A549 treated with Hydrocortisone at 1 μM for 4 hours (cell line): Measurements from ENCODE around the gene SRP9. TPM values are rescaled to one million over a fixed set of nuclear protein-coding genes. Genes with fewer than 3 reads are reported as not detected.

ENCODE experiments used
- total RNA-seq: library from RNA; stranded (reverse); fragments of 200-300 nt; extraction: Qiagen RNA extraction; gene quantifications from 5 replicates; pipeline ENCODE4 v1.2.3, GENCODE V29; 2022

Gene SRP9, protein sequence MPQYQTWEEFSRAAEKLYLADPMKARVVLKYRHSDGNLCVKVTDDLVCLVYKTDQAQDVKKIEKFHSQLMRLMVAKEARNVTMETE
- 233 to 309 TPM (median 243 TPM) in 5 replicates for total RNA-seq

GRCh38 chr1:225777583-225778336 lies at the start of gene SRP9:
TSS of gene SRP9 (plus strand) at chr1:225777826. CDS start at chr1:225777941, 115 bp downstream.

GRCh38 chr1:225809842-225810578 lies 32.4 kb downstream of the SRP9 start, which contains the start of gene EPHX1:
TSS of gene EPHX1 (plus strand) at chr1:225810124. CDS start at chr1:225828730, 18,606 bp downstream.

Other genes with a start within 250 kb of the SRP9 start
- gene ENAH, start 124.7 kb upstream of the SRP9 start, total RNA-seq, result 59.0 to 101 TPM (median 73.6 TPM) in 5 replicates
- 204 to 240 TPM (median 210 TPM) in 5 replicates for gene EPHX1, start 32.3 kb downstream of the SRP9 start, total RNA-seq
- 5.1 to 7.4 TPM (median 5.8 TPM) in 5 replicates for gene TMEM63A, start 104.6 kb downstream of the SRP9 start, total RNA-seq
- gene LEFTY1, start 111.3 kb downstream of the SRP9 start, total RNA-seq, result 0.37 to 1.6 TPM (median 1.2 TPM) in 5 replicates
- 47.4 to 55.8 TPM (median 53.0 TPM) in 5 replicates for gene PYCR2, start 146.4 kb downstream of the SRP9 start, total RNA-seq
- gene LEFTY2, start 163.4 kb downstream of the SRP9 start, total RNA-seq, result 0.05 to 0.21 TPM (median 0.13 TPM) in 4 of 5 replicates, not detected in the other
- 6.7 to 11.7 TPM (median 7.2 TPM) in 5 replicates for gene SDE2, start 221.5 kb downstream of the SRP9 start, total RNA-seq